NOMO-1 treated with DMSO at 0.1 percent for 48 hours (cell line): ENCODE data around the gene ZBTB8B.
A peak's percentile ranks its signal among the peaks of the same experiment; 100 is the strongest.
"Not testable (repeated sequence)": the region's sequence is repeated elsewhere in the genome, so short reads cannot be mapped to it uniquely, and the experiment has no call there.

ENCODE experiments used
- DNase-seq: peaks from one replicate; lab custom pipeline; 2025; ENCODE audit not compliant: unreplicated experiment; lab: John Stamatoyannopoulos, UW

Gene ZBTB8B

DNA sequence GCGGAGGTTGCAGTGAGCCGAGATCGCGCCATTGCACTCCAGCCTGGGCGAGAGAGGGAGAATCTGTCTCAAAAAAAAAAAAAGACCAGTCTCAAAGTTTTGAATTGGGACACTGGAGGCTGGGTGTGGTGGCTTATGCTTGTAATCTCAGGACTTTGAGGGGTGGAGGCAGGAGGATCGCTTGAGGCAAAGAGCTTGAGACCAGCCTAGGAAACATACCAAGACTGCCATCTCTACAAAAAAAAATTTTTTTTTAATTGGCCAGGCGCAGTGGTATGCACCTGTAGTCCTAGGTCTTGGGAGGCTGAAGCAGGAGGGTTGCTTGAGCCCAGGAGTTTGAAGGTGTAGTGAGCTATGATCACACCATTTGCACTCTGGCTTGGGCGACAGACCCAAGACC, 3.9 kb downstream of the ZBTB8B start:
- no peak for DNase-seq

DNA sequence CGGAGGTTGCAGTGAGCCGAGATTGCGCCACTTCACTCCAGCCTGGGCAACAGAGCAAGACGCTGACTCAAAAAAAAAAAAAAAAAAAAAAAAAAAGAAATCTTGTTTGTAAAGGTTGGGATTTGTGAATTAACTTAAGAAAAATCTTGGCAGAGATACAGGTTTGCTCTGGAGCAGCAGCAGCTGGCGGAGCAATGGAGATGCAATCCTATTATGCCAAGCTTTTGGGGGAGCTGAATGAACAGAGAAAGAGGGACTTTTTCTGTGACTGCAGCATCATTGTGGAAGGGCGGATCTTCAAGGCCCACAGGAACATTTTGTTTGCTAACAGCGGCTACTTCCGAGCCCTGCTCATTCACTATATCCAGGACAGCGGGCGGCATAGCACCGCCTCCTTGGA, 5.6 kb downstream of the ZBTB8B start:
- DNase-seq: no peak

DNA sequence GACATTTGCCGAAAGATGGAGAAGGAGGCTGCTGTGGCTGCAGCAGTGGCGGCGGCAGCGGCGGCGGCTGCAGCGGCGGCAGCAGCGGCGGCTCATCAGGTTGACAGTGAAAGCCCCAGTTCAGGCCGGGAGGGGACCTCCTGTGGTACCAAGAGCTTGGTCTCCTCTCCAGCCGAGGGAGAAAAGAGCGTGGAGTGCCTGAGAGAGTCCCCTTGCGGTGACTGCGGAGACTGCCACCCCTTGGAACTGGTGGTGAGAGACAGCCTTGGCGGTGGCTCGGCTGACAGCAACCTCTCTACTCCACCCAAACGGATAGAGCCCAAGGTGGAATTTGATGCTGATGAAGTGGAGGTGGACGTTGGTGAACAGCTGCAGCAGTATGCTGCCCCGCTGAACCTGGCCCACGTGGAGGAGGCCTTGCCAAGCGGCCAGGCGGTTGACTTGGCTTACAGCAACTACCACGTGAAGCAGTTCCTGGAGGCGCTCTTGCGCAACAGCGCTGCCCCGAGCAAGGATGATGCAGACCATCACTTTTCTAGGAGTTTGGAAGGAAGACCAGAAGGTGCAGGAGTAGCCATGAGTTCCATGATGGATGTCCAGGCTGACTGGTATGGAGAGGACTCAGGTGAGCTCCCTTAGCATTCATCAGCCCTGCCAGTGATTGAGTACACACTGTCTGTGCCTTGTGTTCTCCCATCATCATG, 6.3 kb downstream of the ZBTB8B start:
- no peak for DNase-seq

DNA sequence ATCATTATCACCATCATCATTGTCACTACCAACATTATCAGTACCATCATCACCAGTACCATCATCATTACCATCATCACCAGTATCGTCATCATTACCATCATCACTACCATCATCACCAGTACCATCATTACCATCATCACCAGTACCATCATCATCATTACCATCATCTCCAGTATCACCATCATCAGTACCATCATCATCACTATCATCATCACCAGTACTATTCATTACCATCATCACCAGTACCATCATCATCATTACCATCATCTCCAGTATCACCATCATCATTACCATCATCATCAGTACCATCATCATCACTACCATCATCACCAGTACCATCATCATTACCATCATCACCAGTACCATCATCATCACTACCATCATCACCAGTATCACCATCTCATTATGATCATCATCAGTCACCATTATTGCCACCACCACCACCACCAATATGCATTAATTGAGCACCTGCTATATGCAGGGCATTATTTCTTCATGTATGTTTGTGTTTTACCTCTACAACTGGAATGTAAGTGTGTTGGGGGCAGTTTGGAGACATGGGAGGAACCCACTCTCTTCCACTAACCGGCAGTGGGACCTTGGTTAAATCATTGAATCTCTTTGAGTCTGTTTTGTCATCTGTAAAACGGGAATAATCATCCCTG, 7.0 kb downstream of the ZBTB8B start:
- no peak for DNase-seq

DNA sequence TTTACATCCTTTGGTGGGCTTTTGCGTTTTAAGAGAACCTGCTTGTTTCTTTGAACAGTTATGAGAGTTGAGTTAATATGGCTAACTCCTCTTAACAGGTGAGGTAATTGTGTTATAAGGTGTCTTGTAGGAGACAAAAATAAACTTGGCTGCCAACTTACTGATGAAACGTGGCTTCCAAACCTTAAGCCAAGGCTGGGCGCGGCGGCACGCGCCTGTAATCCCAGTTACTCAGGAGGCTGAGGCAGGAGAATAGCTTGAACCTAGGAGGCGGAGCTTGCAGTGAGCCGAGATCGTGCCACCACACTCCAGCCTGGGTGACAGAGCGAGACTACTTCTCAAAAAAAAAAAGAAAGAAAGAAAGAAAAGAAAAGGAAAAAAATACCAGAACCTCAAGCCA, 8.1 kb downstream of the ZBTB8B start:
- not testable (repeated sequence) for DNase-seq

DNA sequence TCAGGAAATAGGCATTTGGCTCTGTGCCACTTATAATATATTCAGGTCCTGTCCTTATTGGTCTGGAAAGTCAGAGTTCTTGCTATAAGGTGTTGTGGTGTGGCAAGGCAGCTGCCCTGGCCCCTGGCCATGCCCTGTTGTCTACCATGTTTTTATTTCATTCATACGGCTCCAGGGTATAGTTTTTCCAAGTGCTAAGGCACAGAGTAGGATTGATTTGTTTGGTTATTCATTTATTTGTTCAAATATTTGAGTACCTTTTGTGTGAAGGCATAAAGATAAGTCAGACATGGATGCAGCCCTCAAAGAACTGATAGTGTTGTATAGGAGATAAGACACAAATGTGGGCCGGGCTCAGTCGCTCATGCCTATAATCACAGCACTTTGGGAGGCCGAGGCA, 10.1 kb downstream of the ZBTB8B start:
- no peak for DNase-seq

DNA sequence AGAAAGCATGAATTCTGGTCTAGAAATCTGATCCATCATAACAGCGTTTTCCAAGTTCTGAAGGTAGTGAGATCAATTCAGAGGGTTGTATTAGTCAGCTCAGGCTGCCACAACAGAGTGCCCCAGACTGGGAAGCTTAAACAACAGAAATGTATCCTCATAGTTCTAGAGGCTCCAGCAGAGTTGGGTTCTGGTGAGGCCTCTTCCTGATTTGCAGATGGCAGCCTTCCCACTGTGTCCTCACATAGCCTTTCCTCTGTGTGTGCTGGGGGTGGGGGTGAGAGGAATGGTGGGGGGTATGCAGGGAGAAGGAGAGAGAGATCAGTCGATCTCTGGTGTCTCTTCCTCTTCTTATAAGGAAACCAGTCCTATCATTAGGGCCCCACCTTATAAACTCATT, 15.1 kb downstream of the ZBTB8B start:
- DNase-seq: no peak

DNA sequence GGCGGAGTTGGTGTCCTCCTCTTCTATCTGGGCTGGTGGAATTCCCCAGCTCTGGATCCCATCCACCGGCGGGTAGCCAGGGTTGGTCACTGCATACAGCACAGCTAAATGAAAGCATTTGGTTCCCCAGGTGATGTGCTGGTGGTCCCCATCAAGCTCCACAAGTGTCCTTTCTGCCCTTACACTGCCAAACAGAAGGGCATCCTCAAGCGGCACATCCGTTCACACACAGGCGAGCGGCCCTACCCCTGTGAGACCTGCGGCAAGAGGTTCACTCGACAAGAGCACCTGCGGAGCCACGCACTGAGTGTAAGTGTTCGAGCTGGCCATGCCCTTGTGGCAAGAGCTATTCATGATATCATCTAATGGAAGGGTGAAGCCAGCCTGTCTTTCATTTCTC, 15.9 kb downstream of the ZBTB8B start:
- no peak for DNase-seq

DNA sequence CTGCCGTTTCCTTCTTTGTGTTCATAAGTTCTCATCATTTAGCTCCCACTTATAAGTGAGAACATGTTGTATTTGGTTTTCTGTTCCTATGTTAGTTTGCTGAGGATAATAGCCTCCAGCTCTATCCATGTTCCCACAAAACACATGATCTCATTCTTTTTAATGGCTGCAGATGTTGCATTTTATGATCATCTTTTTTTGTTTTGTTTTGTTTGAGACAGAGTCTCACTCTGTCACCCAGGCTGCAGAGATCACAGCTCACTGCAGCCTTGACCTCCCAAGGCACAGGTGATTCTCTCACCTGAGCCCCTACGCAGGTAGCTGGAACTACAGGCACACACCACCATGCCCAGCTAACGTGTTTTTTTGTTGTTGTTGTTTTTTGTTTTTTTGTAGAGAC, 16.9 kb downstream of the ZBTB8B start:
- not testable (repeated sequence) for DNase-seq

DNA sequence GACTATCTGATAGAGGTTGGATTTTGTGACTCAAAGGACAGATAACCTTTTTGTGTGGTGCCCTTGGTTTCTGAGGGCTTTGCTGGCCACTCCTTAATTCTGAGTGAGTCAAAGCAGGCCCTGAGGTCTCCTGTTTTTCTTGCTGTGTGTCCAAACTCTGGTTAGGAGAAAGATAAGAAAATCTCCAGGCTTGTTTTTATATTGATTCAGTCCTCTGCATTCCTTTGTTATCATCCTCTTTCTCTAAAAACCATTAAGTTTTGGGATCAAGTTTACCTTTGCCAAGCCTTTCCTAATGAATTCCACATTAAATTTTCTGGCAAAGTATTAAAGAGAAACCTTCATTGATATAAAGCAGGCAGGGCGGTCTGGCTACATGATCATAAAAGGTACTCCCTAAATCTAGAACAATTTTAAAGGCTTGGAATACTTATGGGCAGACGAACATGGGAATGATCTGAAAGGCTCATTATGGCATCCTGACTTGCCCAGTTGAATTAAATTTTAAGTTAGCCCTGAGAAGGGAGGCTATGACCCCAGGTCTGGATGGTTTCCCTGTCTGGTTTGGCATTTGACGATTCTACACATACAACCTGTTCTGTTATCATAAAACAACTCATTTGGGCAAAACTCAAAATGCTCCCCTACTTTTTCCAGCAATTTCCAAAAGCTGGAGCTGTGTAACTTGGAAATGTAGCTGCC, 20.8 kb downstream of the ZBTB8B start:
- no peak for DNase-seq

DNA sequence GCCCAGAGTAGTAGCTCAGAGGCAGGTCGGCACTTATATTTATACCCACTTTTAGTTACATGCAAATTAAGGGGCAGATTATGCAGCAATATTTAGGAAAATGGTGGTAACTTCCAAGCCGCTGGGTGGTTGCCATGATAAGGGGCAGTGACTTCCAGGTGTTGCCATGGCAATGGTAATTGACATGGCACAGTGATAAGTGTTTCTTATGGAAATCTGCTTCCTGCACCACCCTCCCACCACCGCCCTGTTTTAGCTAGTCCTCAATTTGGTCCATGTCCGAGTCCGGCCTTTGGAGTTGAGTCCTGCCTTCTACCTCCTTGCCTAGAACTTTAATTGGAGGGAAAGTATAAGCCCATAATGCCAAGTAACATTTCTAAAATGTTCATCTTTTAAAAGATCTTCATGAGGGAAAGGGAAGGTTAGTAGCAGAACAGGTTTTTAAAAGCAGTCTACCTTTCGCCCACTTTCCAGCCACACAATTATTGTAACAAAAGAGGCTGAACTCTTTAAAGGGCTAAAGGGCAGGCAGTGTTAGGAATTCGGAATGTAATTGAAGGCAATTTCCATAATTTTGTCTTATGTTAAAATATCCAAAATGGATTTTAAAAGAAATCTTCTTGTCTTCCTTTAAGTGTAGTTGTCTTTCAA, 21.7 kb downstream of the ZBTB8B start:
- no peak for DNase-seq

DNA sequence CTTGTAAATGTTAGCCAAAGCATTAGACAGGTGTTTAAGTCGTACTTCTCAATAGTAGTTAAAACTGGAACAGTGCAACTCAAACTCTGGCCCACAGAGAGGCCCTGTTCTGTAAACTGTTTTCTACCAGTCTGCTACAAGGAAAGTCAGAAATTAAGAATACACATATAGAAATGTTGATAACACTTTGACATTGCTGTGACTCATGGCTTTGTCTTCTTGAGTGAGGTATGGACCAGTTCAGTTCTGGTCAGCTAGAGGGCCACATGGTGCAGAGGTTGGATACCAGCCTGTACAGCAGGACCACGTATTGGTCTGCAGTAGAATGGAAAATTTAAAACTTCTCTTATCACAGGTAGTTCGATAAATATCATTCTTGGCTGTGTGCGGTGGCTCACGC, 22.3 kb downstream of the ZBTB8B start:
- DNase-seq: no peak

DNA sequence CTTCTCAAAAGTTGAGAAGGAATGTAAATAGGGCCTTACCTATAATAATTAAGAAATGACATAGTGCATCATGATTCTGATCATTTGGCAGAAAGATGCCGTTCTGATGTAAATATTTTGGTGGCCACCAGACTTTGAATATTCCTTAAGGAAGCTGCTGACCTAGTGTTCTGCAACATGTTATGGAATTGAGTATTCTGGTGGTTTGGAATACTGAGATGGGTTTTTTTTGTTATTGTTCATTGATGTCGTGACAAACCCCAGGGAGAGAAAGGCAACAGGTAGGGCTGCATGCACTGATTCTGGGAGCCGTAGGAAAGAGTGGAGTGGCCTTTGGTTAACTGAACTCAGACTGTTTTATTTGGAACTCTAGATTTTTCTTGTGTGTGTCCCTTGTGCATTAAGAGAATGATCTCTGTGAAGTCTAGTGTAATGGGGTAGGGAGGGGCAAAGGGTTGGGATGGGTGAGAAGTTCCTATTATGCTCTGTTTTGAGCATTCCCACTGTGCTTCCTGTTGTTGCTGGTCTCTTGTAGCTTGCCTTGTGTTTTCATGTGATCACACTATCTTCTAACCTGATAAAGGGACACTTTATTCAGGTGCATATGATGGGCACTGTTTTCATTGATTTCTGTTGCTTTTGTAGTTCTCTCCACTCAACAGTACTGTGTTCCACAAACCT, 25.0 kb downstream of the ZBTB8B start:
- DNase-seq: no peak

DNA sequence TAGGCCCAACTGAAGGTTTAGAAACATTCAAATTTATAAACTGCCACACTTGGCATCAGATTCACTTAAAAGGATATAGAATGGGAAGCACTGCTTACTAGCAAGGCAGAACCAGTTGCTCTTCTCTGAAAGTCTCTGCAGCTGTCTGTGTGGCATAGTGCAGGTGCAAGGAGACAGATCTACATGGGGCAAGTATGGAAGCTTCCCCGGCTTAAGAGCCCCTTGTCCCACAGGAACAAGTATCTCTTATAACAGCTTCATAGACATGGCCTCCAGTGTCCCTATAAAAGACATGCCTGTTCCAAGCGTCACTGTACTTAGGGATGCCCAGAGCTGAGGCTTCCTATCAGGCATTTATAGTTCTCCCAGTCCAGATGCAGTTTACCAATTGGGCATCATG, 26.5 kb downstream of the ZBTB8B start:
- DNase-seq: no peak

DNA sequence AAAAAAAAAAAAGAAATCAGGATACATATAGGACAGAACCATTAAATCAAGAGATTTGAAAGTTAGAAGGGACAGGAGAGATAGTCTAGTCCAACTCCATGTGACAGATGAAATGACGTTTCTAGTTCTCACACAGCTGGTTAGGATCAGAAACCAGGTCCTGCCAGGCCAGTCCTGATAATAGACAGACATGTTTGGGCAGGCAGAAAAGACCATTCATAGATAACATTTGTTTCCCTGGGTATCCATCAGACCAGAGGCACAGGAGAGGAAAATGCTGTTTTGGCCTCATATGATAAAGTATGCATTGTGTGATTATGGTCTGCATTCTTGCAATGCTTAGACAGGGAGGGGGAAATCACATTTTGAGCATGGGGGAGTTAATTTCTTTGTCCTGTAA, 29.3 kb downstream of the ZBTB8B start:
- no peak for DNase-seq

DNA sequence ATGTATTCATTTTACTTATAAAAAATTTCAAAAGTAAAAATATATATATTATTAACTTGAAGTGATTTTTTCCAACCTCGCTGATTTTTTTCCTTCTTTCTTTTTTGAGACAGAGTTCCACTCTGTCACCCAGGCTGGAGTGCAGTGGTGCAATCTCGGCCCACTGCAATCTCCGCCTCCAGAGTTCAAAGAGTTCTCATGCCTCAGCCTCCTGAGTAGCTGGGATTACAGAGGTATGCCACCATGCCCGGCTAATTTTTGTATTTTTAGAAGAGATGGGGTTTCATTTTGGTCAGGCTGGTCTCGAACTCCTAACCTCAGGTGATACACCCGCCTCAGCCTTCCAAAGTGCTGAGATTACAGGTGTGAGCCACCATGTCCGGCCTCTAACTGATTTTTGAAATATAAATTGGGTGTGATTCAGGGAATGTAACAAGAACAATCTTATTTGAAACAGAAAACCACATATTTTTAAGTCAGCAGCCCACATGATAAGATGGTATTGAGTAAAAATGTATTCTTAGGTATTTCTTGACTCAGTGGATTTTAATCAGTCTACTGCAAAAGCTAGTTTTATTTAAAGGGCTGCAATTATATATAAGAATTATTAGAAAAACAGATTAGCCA, 30.0 kb downstream of the ZBTB8B start:
- DNase-seq: no peak

DNA sequence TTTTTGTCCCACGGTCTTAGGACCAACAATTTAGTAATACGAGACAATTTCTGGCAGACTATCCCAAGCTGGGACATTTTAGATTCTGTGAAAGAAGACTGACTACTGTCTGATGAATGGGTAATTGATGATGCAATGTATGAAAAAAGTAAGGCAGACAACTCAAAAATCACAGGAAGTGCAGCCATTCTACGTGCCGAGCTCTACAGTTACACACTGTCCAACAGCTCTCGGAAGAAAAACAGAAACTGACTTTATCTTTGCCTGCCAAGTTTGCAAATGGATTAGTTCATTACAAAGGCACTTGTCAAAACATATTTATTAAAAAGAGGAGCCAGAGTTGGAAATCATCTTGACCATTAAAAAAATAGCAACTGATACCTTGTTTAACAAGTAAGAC, 31.3 kb downstream of the ZBTB8B start:
- DNase-seq: peak; percentile 28

DNA sequence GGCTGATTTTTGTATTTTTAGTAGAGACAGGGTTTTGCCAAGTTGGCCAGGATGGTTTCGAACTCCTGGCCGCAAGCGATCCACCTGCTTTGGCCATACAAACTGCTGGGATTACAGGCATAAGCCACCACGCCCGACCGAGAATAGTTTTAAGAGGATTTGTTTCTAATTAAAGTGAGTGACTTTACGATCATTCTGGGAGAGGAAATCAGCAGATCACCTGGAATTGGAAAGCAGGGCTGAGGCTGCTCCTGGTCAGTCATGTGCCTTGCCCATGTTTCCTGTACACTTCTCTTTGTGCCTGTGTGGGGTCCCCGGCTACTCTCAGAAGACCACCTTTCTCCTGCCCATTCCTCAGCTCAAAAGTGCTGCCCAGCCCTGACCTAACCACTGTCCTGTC, 33.9 kb downstream of the ZBTB8B start:
- DNase-seq: no peak

DNA sequence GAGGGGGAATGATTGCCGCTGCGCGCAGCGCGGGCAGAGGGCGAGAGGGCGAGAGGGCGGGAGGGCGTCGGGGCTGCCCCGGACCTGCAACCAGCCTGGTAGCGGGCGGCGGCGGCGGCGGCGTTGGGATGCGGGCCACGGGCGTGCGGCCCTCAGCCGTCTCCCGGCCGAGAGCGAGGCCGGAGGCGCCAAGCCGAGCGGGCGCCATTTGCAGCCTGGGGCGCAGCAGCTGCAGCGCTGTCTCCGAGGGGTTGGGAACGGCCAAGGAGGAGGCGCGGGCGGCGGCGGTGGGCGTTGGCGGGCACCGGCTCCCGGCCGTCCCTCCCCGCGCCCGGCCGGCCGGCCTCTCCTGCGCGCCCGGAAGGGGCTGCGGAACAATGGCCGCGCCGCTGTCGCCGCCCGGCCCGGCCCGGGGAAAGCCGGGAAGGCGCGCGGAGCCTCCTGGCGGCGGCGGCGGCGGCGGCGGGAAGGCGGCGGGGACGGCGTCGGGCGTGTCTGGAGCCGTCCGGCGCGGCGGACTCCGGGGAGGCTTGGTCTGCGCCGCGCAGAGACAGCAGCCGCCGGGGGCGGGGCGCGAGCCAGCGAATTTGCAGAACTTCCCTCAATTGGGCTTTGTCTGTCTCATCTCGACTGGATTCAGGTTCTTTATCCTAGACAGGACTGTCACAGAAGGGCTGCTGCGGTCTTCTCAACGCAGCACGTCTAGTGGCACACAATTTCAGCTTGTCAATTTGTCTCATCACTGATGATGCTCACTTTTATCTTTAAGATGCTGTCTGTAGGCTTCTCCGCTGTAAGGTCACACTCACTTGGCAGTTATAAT, 35.7 kb downstream of the ZBTB8B start:
- peak; percentile 68 for DNase-seq

DNA sequence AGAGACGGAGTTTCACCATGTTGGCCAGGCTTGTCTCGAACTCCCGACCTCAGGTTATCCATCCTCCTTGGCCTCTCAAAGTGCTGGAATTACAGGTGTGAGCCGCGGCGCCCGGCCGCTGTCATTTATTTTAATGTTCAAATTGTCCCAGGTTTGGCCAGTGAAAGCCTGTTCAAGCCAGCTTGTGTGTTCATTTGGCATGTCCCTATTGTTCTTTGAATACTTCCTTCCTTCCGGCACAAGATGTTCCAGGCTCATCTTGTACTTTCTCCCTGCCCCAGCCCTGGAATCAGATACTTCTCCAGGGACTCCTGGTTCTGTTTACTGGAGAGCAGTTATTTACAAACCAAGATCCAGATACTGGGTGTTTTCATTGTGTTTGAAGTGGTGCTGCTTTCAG, 37.0 kb downstream of the ZBTB8B start:
- no peak for DNase-seq
